Measurements from ENCODE around the gene HS6ST1. TPM values are rescaled to one million over a fixed set of nuclear protein-coding genes. Genes with fewer than 3 reads are reported as not detected.

The HS6ST1 gene
- total and polyA plus RNA-seq, 2 donors (not counting 3 experiments of a cell fraction or from before 2014, with no cell fraction given), result 12.8 to 19.4 TPM

- FAIRE-seq, result no peak
- POLR2A ChIA-PET, result no interaction called here
- Histone ChIP-seq H4K20me1 (replicated peaks; ENCODE audit: control insufficient read depth, extremely low read depth, insufficient read depth, low read length) (no peaks in the 10 kb centered on the region), H3K27me3 (ENCODE audit: control insufficient read depth in 2 of 2, insufficient read depth in 2 of 2, low read length in 2 of 2) (no peaks in the 10 kb centered on the region), H3K9me1 (replicated peaks; ENCODE audit: control insufficient read depth, extremely low read depth, insufficient read depth, low read length) (no peaks in the 10 kb centered on the region), H3K4me2 (ENCODE audit: insufficient read depth, low read length) (no peak overlapping the region), H3K4me1 (ENCODE audit: control insufficient read depth, extremely low read depth, insufficient read depth, low read length) (peaks cover 3% of the 10 kb centered on the region), H2AFZ (ENCODE audit: low read depth, low read length) (no peak overlapping the region), H3K27ac (ENCODE audit: insufficient read depth, low read depth, low read length) (no peak overlapping the region), H3K9me3 (replicated peaks; ENCODE audit: control insufficient read depth, insufficient read depth, low read length) (no peaks in the 10 kb centered on the region), H3K36me3 (ENCODE audit: control insufficient read depth in 2 of 2, extremely low read depth in 1 of 2, insufficient read depth in 2 of 2, low read length in 2 of 2) (no peaks in the 10 kb centered on the region), H3K4me3 (replicated peaks in 1 of 3; ENCODE audit: insufficient read depth in 1 of 3, low read depth in 1 of 3, low read length in 3 of 3) (no peak overlapping the region), H3K9ac (replicated peaks; ENCODE audit: extremely low read depth, insufficient read depth, low read length) (no peak overlapping the region), H3K79me2 (ENCODE audit: control insufficient read depth, insufficient read depth, low read length) (no peaks in the 10 kb centered on the region)
- no peak for DNase-seq (ENCODE audit: low read depth, low spot score)
- BruUV-seq (replicated peaks), result no TSS peak
- dilution Hi-C loops (cut with MboI; ENCODE audit: extremely low pct_ligation_motif_present, low sequenced_read_pairs), result no loop called here
- TF ChIP-seq CTCF (IDR thresholded peaks at IDR 0.05; ENCODE audit: extremely low read depth in 1 of 2, insufficient read depth in 1 of 2, low read depth in 1 of 2, low read length in 2 of 2), result no peak
- no peak for TF ChIP-seq FOS (IDR thresholded peaks at IDR 0.05; ENCODE audit: borderline replicate concordance, insufficient read depth, low read length)
- intact Hi-C loops (cut with micrococcal nuclease), result no loop called here
- CTCF ChIA-PET, result interaction anchor here (1.0 to 1.4 kb wide), 2 partner anchors 8 to 20 kb away, joined by 3 to 4 read pairs; no protein-coding TSS in a partner anchor
These were observed 18.3 kb downstream of the HS6ST1 start for GRCh38 chr2:128300151-128301020.

- DNase-seq (ENCODE audit: low read depth, low spot score) (no peak), FAIRE-seq (no peak)
- POLR2A ChIA-PET, result no interaction called here
- no peaks in the 10 kb centered on the region for H3K9me3 ChIP-seq (replicated peaks; ENCODE audit: control insufficient read depth, insufficient read depth, low read length)
- H3K4me1 ChIP-seq (ENCODE audit: control insufficient read depth, extremely low read depth, insufficient read depth, low read length), result no peaks in the 10 kb centered on the region
- no peak overlapping the region for H3K4me2 ChIP-seq (ENCODE audit: insufficient read depth, low read length)
- BruUV-seq (replicated peaks), result no TSS peak
- no peak overlapping the region for H3K27ac ChIP-seq (ENCODE audit: insufficient read depth, low read depth, low read length)
- dilution Hi-C loops (cut with MboI; ENCODE audit: extremely low pct_ligation_motif_present, low sequenced_read_pairs) (no loop called here), intact Hi-C loops (cut with micrococcal nuclease) (no loop called here)
- H3K36me3 ChIP-seq (ENCODE audit: control insufficient read depth in 2 of 2, extremely low read depth in 1 of 2, insufficient read depth in 2 of 2, low read length in 2 of 2), result no peaks in the 10 kb centered on the region
- H3K79me2 ChIP-seq (ENCODE audit: control insufficient read depth, insufficient read depth, low read length), result no peaks in the 10 kb centered on the region
- H3K4me3 ChIP-seq (replicated peaks in 1 of 3; ENCODE audit: insufficient read depth in 1 of 3, low read depth in 1 of 3, low read length in 3 of 3), result no peak overlapping the region
- H3K27me3 ChIP-seq (ENCODE audit: control insufficient read depth in 2 of 2, insufficient read depth in 2 of 2, low read length in 2 of 2), result no peaks in the 10 kb centered on the region
- TF ChIP-seq GATA2 (IDR thresholded peaks at IDR 0.05; ENCODE audit: insufficient read depth, insufficient read length, low read depth, low read length) (no peak), FOS (IDR thresholded peaks at IDR 0.05; ENCODE audit: borderline replicate concordance, insufficient read depth, low read length) (no peak), POLR2A (IDR thresholded peaks at IDR 0.05; ENCODE audit: low read depth, low read length) (no peak), CTCF (IDR thresholded peaks at IDR 0.05; ENCODE audit: extremely low read depth in 1 of 2, insufficient read depth in 1 of 2, low read depth in 1 of 2, low read length in 2 of 2) (no peak), POLR2AphosphoS5 (IDR thresholded peaks at IDR 0.05; ENCODE audit: insufficient read depth, low read depth, low read length) (no peak), MYC (IDR thresholded peaks at IDR 0.05; ENCODE audit: low read depth, low read length) (no peak), EZH2 (IDR thresholded peaks at IDR 0.05; ENCODE audit: borderline replicate concordance, low read depth, low read length, severe bottlenecking) (no peak), JUN (IDR thresholded peaks at IDR 0.05; ENCODE audit: borderline replicate concordance, insufficient read depth, insufficient read length, low read depth) (no peak)
- TF ChIP-seq, protein P1, sequence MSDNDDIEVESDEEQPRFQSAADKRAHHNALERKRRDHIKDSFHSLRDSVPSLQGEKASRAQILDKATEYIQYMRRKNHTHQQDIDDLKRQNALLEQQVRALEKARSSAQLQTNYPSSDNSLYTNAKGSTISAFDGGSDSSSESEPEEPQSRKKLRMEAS (IDR thresholded peaks at IDR 0.05; ENCODE audit: insufficient read depth, insufficient read length), result no peak
- no peak overlapping the region for H2AFZ ChIP-seq (ENCODE audit: low read depth, low read length)
- CTCF ChIA-PET, result no interaction called here
- no peak overlapping the region for H3K9ac ChIP-seq (replicated peaks; ENCODE audit: extremely low read depth, insufficient read depth, low read length)
- H4K20me1 ChIP-seq (replicated peaks; ENCODE audit: control insufficient read depth, extremely low read depth, insufficient read depth, low read length), result no peaks in the 10 kb centered on the region
- no peaks in the 10 kb centered on the region for H3K9me1 ChIP-seq (replicated peaks; ENCODE audit: control insufficient read depth, extremely low read depth, insufficient read depth, low read length)
These were observed 19.0 kb downstream of the HS6ST1 start for GRCh38 chr2:128299628-128300027.
